Forelimb muscle (tissue), 1 donor: ENCODE results near the gene ATP5F1A. TPM values are rescaled to one million over a fixed set of nuclear protein-coding genes. Genes with fewer than 3 reads are reported as not detected.
"Not testable (repeated sequence)": the region's sequence is repeated elsewhere in the genome, so short reads cannot be mapped to it uniquely, and the experiment has no call there.

Experiments
- DNase-seq: peaks from one replicate; pipeline ENCODE4 v3.0.0-alpha.2; 2013; ENCODE audit warnings: low read depth
- polyA plus RNA-seq: library from polyadenylated mRNA; unstranded; fragments of 120-200 nt; gene quantifications from one replicate; pipeline ENCODE4 v1.2.1, GENCODE V29; 2013; ENCODE audit not compliant: insufficient read length

ATP5F1A gene
- polyA plus RNA-seq: 500 TPM

DNA sequence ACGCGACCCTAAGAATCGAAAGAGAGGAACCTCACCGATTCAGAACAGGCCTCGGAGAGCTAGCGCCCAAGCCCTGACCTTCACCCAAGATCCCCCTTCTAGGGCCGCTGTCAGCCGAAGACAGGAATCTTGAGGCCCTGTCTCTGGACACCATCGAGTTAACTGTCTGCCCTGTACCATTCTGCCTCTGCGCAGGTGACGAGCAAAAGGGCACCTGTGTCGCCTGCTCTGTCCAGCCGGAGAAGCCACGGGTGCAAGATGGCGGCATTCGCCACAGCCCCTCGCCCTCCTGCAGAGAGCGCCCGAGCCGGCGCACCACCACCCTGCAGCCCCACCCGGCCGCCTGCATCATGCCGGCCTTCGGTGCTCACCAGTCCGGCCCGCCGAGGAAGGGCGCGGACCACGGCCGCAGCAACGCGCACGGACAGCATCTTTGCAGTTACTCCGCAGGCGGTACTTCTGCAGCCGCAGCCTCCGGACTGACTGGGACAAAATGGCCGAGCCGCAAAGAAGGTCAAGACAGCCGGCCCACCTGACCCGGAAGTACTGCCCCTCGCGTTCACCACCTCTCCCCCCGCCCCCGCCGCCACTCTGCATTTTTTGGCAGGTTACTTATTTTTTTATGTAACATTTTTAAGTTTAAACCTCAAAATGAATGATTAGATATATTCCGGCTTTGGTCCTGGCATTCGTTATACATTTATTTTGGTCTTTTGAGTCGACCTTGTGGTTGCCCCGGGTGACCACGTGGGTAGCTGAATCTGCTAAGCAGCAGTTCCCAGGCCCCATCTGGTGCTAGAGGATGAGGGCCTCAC lies at the start of gene ATP5F1A:
Gene ATP5F1A (minus strand): TSS at position 496 of the 815 bp plus-strand sequence. CDS start 65 bp downstream, at position 431.
- DNase-seq: peak; percentile 70

DNA sequence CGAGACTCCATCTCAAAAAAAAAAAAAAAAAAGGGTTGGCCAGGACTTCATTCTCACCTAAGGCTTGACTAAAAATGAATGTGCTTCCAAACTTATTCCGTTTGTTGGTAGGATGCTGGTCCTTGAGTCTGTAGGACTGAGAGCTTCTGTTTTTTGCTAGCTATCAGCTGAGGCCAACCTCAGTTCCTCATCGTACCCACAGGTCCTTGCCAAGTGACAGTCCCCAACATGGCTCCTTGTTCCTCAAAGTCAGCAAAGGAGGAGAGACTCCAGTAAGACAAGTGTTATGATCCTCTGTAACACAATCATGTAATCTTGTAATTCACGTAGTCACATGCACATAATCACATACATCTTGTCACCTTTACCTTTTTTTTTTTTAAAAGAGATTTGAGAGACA lies 43.1 kb upstream of the ATP5F1A start:
- DNase-seq: no peak

DNA sequence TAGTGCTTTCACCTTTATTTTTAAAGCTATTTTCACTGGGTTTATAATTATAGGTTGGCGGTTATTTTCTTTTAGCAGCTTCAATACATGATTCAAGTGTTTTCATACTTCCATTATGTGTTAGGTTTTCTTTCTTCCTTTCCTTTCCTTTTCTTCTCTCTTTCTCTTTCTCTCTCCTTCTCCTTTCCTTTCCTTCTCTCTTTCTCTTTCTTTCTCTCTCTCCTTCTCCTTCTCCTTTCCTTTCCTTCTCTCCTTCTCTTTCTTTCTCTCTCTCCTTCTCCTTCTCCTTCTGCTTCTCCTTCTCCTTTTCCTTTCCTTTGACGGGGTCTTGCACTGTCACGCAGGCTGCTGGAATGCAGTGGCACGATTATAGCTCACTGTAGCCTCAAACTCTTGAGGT lies 42.1 kb upstream of the ATP5F1A start:
- DNase-seq: no peak

DNA sequence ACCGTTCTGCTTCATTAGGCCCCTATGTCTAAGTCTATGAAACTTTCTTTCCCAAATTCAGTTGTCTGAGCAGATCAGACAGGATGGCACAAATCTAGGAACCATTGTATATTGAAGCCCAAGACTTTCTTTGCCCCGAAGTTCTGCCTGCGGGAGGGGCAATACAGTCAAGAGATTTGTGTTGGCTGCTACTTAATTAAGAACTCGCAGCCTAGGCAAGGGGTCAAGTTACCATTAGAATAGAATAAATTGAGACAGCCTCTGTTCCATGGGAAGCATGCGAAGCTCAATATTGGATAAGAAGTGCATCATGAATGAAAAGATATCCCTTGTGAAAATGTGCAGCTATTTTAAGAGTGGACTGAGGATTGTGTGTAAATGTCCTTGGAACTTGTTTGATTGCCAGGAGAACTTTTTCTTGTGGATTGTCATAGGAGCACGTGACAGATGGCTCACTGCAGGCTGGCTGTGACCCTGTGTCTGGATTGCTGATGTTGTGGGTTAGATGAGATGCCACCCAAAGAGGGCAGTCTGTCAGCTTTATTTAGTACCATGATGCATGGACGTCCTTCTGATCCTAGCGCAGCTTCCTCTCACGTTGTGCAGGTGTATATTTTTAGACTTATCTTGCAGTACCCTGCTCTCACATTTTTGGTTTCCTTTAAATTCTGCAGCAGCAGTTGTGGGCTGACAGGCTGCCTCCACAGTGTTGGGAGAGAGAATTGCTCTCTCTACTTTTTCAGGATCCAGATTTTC lies 37.0 kb upstream of the ATP5F1A start:
- DNase-seq: no peak

DNA sequence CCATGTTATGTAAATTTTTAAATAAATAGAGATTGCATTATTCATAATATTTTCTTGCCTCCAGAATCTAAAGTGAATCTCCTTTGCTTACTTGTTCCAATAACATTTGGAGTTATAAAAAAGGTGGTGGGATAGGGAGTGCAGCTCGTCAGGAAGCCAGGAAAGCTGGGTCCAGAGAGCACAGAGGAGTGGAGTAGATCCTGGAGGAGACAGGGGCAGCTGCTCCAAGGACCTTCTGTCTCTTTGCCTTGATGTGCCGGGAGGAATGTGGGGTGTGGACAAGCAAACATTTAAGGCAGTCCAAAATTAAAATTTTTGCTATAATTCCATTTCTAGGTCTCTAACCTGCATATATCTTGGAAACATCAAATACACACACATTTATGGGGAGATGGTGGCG lies 35.4 kb upstream of the ATP5F1A start:
- DNase-seq: no peak

DNA sequence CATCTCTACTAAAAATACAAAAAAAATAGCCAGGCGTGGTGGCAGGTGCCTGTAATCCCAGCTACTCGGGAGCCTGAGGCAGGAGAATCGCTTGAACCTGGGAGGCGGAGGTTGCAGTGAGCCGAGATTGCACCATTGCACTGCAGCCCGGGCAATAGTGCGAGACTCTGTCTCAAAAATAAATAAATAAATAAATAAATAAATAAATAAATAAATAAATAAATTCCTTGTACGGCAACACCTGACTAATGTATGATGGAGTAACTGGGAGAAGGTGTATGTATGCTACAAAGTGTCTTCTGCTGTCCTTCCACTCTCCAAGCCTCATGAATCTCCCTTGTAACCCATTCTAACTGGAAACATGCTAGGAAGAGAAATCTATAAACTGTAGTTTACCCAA lies 32.5 kb upstream of the ATP5F1A start:
- DNase-seq: not testable (repeated sequence)

DNA sequence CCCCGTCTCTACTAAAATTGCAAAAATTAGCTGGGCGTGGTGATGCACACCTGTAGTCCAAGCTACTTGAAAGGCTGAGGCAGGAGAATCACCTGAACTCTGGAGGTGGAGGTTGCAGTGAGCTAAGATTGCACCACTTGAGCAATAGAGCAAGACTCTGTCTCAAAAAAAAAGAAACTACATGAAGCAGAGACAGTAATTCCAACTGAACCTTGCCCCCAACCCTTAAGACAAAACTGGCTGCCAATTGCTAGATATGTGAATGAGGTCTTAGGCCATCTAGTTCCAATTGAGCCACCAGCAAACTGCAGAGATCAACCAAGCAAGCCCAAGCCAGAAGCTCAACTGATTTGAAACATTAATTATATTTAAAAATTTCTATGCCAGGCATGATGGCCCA lies 32.0 kb upstream of the ATP5F1A start:
- no peak for DNase-seq

DNA sequence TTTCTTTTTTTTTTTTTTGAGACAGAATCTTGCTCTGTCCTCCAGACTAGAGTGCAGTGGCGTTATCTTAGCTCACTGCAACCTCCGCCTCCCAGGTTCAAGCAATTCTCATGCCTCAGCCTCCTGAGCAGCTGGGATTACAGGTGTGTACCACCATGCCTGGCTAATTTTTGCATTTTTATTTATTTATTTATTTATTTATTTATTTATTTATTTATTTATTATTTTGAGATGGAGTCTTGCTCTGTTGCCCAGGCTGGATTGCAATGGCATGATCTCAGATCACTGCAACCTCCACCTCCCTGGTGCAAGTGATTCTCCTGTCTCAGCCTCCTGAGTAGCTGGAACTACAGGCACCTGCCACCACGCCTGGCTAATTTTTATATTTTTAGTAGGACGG lies 28.5 kb upstream of the ATP5F1A start:
- not testable (repeated sequence) for DNase-seq

DNA sequence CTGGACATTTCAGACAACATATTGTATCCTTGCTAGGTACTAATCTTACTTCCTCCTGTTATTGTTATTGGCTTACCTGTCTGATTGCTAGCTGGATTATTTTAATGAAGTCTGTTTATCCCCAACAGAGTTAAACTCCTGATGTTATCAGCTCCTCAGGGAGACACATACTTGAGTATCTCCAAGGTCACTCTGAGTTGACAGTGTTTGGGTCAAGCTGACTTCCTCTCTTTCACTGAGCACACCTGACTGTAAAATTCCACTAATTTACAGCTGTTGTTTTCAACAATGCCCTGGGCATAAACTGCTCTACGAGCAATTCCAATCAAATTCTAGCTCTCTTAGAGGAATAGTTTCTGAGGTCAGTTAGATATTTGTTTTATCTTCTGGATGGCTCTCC lies 15.7 kb upstream of the ATP5F1A start:
- DNase-seq: no peak

DNA sequence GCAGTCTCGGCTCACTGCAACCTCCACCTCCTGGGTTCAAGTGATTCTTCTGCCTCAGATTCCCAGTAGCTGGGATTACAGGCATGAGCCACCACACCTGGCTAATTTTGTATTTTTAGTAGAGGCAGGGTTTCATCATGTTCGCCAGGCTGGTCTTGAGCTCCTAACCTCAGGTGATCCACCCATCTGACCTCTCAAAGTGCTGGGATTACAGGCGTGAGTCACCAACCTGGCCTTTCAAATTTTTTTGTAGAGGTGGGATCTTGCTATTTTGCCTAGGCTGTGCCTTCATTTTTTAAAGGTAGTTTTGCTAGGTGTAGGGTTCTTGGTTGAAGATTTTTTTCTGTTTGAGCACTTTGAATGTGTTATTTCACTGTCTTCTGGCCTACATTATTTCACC lies 12.3 kb upstream of the ATP5F1A start:
- no peak for DNase-seq

DNA sequence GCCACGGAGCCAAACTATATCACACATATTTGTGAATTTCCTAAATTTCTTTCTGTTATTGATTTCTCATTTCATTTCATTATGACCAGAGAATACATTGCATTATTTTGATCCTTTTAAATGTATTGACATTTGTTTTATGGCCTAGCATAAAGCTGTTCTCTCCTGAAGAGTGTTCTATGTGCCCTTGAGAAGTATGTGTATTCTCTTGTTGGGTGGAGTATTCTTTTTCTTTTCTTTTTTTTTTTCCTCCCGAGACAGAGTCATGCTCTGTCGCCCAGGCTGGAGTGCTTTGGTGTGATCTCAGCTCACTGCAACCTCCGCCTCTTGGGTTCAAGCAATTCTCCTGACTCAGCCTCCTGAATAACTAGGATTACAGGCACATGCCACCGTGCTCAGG lies 11.3 kb upstream of the ATP5F1A start:
- DNase-seq: no peak

DNA sequence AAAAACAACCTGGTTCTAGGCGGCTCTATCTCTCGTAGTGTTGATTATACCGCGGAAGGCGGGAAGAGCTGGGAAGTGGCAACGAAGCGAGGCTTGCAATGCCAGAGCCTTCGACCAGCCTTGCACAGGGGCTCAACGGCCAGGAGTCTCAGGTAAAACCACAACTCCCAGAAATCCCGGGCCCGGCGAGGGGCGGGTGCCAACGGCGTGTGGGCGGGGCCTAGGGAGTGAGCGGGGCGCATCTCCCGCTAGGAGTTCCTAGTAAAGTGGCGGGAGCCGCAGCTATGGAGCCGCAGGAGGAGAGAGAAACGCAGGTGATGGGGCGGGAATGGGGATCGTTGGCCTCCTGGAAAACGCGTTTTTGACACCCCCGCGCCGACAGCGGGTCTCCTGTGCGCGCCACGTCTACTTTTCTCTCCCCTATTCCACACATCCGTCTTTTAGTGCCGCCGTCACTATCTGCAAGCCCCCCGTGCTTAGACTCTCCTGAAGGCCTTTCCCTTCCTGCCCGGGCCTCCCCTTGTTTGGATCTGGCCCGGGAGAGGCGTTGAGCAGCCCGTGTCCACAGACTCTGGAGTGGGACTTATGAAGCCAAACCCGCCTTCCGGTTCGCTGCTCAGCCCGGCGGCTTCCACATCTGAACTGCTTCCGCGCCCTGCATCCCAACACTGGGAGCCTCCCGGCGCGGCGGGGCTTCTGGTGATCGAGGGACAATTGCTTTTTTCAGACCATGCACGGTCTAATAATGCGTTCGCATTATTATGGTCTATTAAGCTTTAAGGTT lies 6.2 kb upstream of the ATP5F1A start, which contains the start of gene HAUS1:
Gene HAUS1 (plus strand): TSS at position 258 of the 784 bp plus-strand sequence. CDS start 27 bp downstream, at position 285.
- peak; percentile 38 for DNase-seq

DNA sequence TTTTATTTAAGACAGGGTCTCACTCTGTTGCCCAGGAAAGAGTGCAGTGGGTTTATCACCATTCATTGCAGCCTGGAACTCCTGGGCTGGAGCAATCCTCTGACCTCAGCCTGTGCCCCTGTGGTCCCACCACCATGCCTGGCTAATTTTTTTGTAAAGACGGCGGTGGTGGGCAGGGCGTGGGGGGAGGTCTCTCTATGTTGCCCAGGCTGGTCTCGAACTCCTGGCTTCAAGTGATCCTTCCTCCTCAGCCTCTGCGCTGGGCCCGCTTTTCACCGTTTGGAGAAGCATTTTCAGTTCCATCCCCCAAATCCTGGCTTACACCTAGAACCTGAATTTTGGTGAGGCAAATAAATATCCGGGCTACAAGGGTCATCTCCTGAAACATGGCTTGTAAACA lies 1.4 kb upstream of the ATP5F1A start:
- no peak for DNase-seq

DNA sequence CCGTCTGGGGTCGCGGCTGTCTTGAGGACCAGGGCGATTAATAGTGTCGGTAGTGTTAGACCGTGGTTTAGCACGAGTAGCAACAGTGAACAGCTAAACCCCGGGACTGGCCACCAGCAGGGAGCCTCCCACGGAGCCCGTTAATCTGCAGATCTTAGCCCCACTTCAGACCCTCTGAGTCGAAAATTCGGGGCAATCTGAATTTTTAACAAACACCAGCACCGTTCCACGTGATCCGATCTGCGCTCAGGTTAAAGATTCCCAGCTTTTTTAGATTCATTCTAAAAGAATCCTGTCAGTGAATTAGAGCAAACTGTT lies 479 bp upstream of the ATP5F1A start:
- DNase-seq: no peak

DNA sequence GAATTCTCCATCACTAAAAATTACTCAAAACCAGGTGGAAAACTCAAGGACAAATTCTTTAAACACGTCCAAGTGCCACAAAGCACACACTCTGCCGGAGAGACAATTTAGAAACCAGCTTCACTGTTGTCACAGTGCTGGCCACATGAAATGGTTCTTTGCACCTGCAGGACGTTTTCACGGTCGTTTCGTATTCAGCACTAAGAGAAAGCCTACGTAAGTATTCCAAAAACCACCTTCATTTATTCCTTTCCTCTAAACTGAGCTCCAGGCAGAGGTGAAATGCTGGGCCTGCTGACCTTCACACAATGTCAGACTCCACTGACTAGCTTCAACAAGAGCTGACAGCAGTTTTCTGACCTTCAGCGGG lies 680 bp downstream of the ATP5F1A start:
- no peak for DNase-seq

DNA sequence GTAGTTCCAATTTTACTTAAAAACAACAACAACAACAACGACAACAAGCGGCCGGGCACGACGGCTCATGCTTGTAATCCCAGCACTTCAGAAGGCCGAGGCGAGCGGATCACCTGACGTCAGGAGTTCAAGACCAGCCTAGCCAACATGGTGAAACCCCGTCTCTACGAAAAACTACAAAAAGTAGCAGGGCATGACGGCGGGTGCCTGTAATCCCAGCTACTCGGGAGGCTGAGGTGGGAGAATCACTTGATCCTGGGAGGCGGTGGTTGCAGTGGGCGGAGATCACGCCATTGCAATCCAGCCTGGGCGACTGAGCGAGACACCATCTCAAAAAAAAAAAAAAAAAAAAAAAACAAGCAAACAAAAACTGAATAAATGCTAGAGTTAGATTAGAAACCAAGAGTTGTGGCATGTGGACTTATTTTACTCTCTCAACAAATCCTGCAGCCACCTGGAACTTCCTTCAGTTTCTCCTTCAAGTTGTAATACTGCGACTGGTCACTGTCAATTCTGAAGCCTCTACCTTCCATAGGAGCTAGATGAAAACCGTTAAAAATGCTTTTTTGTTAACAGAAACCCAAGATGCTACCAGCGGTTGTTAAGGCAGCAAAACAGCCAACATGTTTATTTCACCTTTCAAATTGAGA lies 1.3 kb downstream of the ATP5F1A start:
- no peak for DNase-seq

DNA sequence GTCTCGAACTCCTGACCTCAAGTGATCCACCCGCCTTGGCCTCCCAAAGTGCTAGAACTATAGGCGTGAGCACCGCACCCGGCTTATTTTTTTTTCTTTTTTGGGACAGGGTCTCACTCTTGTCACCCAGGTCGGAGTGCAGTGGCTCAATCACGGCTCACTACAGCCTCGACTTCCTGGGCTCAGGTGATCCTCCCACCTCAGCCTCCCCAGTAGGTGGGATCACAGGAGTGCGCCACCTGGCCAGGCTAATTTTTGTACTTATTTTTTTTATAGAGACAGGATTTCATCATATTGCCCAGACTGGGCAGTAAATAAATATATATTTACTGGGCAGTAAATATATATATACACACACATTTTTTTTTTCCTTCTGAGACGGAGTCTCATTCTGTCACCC lies 2.6 kb downstream of the ATP5F1A start:
- no peak for DNase-seq

DNA sequence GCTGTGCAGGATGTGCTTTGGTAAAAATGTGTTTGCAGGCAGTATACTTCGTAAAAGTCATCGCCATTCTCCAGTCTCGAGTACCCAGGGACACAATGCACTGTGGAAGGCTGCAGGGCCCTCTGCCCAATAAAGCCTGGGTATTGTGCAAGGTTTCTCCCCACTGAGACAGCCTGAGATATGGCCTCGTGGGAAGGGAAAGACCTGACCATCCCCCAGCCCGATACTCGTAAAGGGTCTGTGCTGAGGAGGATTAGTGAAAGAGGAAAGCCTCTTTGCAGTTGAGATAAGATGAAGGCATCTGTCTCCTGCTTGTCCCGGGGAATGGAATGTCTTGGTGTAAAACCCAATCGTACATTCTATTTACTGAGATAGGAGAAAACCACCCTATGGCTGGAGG lies 9.6 kb downstream of the ATP5F1A start:
- DNase-seq: not testable (repeated sequence)

DNA sequence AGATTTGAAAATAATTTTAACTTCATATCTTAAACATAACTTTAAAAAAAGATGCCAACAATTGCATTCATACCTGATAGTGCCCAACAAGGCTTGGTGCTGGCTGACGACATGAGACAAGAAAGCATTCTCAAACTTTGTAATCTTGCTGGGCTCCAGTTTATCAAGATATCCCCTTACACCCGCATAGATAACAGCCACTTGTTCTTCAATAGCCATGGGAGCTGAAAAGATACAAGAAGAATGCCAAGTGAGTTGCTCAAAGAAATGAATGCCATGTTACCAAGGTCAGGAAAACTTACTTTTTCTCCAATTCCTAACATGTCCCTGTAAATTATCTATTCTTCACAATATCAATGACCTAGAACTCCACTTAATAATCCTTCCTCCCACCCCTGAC lies 13.7 kb downstream of the ATP5F1A start:
- no peak for DNase-seq

DNA sequence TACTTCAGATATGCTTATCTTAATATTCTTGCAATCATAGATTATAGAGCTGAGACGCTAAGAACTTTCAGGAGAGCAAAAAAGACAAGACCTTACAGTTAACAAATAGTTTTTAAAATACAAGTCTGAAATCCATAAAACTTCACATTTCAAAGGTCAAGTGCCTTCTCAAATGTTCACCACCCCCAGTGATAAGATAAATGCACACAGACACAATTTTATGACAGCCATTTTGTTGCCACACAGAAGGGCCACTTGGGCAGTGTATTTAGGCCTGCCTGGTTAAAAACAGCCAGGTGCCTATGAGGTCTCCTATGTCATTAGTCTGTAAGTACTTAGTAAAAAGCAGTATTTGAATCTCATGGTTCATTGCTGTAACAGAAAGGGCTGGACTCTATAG lies 17.9 kb downstream of the ATP5F1A start:
- DNase-seq: no peak

DNA sequence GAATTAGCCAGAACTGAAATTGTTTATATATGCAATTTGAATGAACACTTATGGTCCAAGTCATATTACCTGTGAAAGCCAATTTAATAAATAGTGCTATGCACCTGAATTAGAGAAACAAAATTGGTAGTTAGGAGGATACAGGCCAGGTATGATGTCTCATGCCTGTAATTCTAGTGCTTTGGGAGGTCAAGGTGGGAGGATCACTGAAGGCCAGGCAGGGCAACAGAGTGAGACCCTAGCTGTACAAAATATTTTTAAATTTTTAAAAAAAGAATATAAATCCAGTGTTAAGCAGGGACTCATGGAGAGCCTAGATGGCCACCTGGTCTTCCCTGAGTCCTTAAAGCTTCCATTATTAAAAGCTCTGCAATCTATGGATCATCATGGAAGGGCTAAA lies 18.8 kb downstream of the ATP5F1A start:
- DNase-seq: no peak
